NCI-H1930 (cell line): ENCODE data around the gene NTM.

Experiments
- DNase-seq, 2 experiments: peaks; one replicate each; lab custom pipeline; 2025; lab: John Stamatoyannopoulos, UW

The NTM gene

DNA sequence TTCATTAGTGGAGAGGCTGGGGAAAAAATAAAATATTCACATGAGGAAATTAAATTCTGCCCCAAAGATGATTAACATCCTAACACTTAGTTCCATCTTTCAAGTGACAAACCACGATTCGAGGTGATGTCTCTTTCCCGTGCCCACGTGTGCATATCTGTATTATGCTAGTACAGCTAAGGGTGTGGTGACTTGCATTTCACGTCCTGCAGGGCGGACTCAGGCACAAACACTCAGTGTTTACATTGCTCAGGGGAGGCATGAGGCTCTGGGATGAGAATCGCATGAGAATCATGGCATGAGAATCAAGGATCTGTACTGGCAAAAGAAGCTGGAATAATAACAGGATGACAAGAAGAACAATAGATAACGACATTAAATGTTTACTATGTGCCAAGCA is 179.4 kb downstream of the NTM start:
- DNase-seq, result no peak

DNA sequence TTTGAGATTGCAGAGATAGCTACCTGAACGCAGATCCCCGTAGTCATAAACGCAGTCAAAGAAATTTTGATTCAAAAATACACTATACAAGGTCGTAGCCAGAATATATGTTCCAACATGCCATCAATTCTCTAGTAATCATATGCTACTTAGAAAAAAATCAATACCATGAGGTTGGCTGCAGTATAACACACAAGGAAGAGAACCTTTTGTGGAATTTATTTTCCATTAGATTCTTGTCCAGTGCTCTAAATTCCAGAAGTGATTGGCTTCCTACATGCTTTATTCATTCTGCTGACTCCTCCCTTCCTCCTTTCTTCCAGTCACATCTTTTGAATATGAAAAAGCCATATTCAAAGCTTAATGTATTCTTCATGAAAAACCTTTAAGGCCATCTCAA is 189.9 kb downstream of the NTM start:
- no peak for DNase-seq

DNA sequence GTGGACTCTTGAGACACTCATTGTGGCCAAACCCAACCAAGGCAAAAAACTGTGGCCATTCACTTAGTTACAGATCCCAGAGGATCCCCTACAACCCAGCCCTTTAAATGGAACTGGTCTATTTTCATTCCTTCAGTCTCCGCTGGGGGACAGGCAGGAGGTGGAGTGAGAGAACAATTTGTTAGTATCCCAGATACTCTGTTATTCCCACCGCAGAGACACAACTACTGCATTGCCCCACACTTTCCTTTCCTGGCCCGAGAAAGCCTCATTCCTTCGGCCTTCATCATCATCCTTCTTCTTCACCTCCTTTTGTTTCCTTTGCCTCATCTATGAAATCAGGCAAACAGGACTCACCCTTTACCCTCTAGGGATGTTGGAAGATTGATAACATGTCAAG is 191.1 kb downstream of the NTM start:
- DNase-seq, result no peak

DNA sequence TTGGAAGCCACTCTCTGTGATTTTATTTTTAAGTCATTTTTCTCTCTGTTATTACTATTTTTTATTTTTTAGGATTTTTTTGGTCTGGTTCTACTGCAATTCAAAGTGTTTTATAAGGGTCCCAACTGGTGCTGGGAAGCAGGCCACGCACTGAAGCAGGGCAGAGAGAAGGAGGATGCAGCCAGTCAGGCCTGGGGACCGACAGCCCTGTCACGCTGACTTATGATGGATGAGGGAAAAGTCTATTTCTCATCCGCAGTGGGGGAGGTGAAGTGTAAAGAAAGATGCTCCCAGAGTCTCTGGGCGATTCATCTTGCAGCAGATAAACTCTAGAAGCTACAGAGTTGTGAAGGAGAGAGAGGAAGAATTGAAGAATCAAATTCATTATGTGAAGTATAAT is 191.6 kb downstream of the NTM start:
- no peak for DNase-seq

DNA sequence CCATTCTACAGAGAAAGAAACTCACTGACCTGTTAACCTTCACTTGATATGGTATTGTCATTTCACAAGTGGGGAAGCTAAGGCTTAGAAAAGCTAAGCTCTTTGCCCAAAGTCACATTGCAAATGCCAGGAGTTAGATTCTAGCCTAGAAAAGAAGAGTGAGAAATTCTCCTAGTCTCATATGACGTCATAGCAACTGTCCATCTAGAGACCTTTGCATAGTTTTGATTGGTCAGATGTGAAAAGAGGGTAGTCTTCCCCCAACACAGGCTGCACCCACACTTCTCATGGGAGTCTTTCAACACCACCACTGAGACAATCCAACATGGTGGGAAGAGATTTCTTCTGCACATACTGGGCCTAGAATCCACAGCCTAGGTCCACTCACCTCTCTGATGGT is 197.9 kb downstream of the NTM start:
- DNase-seq, result no peak

DNA sequence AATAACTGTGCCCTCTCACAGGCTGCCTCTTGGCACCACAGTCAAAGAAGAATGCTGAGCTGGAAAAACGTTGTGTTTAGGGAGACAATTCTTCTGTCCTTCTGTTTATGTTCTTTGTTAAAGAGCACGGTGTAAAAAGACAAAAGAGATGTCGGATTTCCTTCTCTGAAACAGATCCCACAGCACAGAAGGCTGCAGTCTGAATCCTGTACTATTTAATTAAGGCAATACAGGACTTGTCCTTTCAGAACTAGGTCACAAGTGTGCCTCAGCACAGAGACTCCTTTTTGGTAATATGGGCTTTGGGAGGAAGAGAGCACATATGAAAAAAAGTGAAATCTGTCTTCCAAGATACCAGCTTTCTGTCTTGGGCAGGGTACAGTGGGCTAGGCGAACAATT is 201.2 kb downstream of the NTM start:
- DNase-seq, result no peak

DNA sequence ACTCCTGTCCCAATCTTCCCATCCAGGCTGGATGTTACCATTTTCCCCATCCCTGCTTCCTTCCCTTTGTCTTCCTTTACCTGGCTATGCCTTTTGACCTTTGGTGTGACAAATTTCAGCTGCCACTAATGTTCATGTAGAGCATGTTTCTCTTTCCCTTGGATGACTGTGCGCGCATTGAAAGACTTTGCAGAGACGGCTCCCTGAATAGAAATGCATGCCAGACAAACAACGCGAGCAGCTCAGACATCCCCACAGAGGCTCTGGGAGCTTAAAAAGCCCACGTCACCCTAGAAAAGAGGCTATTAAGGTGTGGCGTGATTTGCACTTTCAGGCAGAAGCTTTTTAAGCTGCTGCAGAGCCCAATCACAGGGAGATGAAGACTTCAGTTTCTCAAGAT is 202.0 kb downstream of the NTM start:
- DNase-seq, result no peak

DNA sequence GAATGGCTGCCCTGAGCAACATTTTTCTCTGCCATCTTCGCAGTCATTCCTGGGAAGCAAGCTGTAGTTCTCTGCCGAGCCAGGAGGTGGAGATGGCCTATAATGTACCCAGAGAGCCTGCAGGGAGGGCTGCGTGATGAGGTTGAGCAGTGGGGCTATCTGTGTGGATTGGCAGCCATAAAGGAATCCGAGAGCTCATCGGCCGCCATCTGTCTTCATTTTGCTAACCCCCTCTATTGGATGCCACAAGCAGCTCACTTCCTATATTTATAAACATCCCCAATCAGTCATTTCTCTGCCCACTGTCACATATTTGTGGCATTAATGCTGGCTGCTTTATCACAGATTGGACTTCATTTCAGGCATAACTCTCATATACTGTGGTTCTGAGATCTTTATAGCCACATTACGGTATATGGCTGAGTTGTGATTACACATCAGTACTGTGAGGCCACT is 209.5 kb downstream of the NTM start:
- peak in 1 of 2 experiments; percentile 32 for DNase-seq

DNA sequence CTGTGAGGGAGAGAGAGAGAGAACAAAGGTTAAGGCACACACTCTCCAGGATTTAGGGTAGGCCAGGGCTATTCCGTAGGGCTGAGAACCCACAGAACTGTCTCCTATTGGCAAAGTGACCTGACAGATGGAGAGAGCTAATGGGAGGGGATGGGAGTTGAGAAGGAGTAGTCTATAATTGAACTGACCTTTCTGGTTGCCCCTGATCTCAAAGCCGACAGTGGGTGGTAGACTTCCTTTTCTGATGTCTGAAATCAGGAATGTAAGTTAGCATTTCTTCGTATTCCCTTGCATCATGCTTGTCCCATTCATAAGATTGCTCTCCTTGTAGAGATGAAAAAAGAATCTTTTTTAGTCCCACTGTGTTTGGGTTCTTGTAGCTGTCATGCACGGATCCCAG is 210.1 kb downstream of the NTM start:
- no peak for DNase-seq

DNA sequence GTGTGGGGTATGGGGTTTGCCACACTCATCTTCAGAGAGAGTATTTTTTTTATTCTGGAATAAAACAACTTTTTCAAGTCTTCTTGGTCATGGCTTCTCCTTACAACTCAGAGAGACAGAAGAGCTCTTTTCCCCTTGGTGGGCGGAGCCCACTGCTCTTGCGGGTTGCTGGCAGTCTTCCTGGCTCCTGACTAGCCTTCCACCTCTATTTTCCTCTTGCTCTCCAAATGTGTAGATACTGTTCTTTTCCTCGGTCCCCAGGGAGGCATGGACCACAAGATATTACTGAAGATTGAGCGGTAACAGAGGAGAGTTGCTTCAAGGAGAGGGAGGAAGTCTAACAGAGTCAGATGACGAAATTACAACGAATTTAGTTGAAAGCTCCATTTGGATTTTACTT is 210.6 kb downstream of the NTM start:
- DNase-seq, result no peak

DNA sequence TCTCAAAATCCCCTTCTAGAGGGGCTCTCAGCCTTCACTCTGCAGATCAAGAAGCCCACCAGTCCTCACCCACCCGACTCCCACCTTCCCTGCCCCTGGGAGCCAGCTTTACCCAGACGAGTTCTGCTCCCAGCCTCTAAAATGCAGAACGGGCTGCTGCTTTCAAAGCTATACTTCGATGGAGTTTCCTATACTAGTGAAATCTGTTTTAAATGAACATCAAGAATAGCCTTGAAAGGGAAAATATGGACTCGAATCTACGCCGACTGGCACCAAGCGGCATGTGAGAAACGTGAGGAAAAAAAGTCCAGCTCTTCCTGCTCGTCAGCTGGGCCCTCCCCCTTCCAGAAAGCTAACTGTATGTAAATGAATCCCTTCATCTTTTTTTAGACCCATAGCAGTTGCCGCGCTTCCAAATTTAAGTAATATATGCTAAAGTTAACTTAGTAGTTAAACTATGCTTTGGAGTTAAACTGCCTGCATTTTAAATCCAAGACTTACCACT is 211.7 kb downstream of the NTM start:
- no peak for DNase-seq

DNA sequence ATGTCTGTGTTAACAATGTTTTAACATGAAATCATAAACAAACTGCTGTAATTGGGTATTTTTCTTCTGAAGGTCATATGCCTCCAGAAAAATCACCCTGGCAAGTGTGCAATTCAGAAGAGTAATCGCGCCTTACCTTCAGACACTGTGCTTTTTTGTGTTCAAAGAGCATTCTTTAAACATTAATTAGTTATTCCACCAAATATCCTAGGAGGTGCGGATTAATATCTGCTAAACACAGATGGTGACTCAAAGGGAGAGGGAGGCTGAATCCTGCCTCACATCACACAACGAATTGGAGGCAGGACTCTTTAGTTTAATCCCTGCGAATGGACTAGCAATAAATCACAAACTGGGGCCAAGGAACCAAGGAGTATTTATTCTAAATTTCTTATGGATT is 213.0 kb downstream of the NTM start:
- DNase-seq, result no peak

DNA sequence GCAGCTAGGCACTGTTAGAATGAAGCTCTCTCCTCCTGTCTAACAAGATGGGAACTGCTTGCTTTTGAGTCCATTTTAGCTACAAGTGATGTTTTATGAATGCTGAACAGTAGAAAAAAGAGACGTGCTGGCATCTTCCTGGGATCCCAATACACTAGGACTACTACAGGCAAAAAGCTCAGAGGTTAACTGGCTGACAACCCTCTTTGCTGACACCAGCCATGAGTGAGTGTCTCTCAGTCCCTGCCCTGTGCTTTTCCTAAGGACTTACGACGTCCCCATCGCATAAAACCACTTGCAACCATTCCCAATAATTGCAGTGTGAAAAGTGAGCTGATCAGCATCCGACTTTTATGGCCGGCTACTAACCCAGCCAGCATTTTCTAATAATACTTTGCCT is 213.5 kb downstream of the NTM start:
- DNase-seq, result no peak

DNA sequence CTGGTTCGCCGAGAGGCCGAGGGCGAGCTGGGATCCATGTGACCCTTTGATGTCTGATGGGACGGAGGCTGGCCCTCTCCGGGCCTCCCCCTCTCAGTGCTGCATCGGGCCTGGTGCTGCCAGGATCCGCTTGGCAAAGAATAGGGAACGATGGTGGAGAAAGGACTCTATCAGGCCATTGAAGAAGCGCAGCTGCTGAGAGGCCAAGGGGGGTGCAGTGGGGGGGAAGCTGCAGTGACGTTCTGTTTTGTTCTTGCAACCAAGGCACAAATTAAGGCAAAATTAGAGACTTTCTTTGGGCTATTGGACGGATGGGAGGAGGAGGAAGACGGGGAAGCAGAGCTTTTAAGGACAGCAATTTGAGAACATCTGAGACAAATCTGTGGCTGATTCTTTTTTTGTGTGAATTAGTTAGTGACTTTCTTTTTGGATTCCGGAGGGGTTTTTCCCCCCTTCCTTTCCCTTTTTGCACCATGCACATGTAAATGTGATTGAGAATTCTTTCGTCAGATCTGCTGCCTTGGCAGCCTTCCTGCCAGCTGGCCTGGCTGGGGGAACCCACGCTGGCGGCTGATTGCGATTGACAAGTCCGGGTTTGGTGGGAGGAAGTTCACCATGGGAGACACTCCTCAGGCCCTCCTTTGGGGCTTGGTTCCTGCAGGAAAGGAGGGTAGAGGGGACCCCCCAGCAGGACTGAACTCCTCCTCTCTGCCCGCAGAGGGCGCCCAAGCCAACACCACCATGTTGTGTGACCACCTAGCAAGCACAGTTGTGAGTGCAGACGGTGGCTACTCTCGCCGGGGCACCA is 214.6 kb downstream of the NTM start:
- no peak for DNase-seq

DNA sequence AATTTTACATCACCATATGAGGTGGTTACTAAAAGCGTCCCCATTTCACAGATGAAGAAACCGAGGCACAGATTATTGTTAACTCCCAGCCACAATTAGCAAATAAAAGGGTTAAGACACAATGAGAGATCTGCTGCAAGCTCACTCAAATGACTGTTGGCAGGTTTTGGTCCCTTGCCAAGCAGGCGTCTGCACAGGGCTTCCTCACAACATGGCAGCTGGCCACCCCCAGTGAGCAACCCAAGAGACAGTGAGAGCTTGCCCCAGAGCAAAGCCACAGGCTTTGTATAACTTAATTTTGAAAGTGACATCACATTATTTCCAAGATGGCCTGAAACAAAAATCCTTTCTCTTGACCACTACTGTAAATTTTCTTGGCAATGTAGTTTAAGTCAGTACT is 217.6 kb downstream of the NTM start:
- DNase-seq, result no peak

DNA sequence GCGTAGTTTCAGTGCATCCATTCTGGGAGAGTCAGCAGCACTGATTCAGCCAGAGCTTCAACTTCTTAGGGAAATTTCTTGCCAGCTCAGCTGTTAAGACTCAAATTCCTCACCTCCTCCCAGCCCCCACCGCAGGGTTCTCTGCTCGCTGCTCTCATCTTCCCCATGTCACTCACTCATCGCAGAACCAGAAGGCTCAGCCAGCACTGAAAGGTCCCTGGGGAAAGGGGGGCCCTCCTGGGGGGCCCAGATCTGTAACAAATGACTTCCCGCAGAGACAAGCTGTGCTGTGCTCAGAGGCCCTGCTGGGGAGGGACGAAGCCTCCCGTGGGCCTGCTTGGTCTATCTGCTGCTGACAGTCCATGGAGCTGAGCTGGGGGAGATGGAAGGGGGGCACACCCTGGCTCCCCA is 220.6 kb downstream of the NTM start:
- no peak for DNase-seq

DNA sequence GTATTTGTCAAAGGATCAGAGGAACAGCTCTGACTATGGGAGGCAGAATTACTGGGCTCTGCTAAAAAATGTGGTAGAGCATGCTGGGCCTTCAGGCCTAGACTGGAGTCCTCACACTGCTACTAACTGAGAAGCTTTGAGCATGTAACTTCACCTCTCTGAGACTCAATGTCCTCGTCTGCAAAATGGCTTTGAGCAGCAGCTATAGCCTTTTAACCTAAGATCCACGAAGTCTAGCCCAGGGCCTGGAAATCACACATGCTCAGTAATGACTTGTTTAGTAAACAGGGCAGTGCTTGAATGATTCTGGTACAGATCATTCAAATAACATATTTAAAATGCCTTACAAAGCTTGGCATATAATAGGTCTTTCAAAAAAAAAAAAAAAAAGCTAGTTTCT is 221.7 kb downstream of the NTM start:
- DNase-seq, result no peak

DNA sequence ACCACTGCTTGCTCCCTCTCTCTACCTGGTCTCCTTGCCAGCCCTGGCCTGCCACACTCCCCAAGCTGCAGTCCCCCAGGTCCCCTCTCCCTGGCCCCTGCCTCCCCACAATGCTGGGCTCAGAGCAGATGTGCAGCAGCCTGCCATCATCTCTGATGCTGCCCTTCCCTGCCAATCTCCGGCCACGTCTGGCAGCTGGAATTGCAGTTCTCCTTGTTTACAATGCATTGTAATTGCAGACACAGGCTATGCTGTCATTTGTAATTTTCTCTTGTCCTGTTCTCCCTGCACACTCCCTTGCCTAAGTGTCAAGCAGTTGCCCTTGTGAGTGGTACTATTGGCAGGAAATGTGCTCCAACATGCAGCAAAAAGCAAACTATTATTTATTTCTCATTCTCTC is 222.3 kb downstream of the NTM start:
- no peak for DNase-seq

DNA sequence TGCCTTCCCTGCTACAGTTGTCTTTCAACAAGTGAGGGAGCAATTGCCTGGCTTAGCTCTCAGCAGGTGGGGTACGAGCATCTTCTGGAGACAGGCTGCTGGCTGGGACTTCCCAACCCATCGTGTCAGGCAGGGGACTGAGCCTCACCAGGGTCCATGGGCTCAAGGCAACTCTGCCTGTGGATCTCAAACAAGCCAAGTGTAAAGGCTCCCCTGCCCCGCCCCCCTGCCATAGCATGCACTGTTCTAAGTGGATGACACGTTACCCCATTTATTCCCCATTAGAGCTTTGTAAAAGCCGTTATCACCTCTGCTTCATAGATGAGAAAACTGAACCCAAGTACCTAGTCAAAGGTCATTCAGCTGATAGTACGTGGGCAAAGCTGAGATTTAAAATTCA is 222.9 kb downstream of the NTM start:
- no peak for DNase-seq

DNA sequence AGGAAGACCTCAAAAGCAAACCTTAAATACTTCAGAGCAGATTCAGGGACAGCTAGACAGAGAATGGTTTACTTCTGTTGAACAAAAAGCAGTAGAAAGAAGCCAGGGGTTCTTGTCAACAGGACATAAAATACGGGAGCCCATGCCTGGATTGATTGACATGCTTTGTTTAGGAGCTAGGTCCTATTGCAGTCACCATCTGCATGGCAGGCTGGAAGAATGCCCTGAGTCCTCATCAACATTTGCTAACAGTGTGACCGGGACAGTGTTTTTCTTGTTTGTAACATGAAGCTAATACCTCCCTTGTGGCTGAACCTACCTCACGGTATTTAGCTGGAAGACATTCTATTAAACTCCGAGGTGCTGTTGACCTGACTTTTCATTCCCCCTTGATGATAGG is 225.4 kb downstream of the NTM start:
- DNase-seq, result no peak

DNA sequence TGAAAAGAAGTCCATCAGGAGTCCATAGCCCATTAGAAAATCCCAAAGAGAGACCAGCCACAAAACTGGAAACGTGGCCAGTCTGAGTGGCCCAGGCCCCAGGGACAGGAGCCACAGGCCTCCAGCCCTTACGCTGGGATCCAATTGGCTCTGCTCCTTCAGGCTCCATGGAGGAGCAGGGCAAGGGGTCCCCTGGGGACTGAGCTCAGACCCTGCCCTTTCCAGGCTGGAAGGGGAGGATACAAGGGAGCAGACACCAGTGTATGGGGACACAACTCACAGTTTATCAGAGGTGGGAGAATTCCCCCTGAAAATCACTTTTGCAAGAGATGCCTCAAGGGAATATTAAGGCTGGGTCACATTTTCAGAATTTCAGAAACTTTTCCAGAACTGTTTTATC is 227.5 kb downstream of the NTM start:
- DNase-seq, result no peak

DNA sequence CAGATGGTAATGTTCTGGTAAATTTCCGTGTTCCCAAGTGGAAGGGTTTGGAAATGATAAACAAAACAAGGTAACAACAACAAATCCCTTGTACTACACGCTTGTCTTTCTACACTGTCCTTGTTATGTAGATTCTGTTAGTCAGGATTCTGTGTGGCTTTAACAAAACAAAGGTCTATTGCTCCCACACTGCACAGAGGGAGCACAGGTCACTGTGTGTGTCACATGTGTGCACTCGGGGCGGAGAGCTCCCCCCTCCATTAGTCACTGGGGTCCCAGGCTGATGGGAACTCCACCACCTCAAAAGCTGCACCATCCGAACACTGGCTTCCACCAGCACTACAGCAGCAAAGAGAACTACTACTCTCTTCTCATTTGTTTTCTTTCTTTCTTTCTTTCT is 227.9 kb downstream of the NTM start:
- DNase-seq, result no peak

DNA sequence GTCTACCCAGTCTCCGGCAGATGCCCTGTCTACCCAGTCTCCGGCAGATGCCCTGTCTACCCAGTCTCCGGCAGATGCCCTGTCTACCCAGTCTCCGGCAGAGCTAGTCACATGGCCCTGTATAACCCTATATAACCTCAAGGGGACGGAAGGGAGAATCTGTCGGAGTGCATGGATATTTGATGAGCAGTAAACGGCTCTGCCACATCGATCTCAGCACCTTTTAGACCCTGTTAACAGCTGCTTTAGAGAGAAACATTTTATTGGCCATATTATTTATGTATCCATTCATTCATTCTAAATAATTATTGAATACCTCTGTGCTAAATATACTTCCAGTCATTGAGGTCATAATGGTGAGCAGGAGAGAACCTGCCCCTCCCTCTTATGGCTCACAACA is 228.9 kb downstream of the NTM start:
- no peak for DNase-seq

DNA sequence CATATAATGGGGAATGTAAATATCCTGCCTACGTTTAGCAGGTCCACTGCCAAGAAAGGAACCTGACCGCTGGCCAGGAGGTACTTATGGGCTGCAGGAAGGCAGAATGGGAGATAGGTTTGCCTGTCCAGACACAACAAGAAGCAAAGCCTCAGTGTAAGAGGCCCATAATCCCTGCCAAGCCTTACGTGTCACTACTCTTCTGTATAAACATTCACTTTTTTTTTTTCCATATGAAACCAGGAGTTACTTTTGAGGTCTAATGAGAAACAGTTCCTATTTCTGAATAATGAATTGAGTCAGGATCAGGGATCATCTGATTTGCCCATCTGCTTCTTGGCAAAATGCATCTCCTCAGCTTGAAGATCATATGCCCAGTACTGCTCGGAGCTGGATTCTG is 230.2 kb downstream of the NTM start:
- DNase-seq, result no peak
